Naive thymus-derived CD4-positive, alpha-beta T cell (primary cell): ENCODE measurements around the gene NOC4L. TPM values are rescaled to one million over a fixed set of nuclear protein-coding genes. Genes with fewer than 3 reads are reported as not detected.
A peak's percentile ranks its signal among the peaks of the same experiment; 100 is the strongest.

Source experiments
- ATAC-seq: fragments of 150-1000 bp; cut with Tn5 transposase; 2 replicates; pipeline ENCODE4 v1.10.0; 2021; ENCODE audit warnings: mild to moderate bottlenecking, moderate library complexity
- CTCF ChIA-PET: fragments of 350-600 bp; sonication (Branson Sonifier 250); formaldehyde crosslinking; loops from one replicate; lab custom pipeline; 2021; ENCODE audit warnings: antibody characterized with exemption; lab: Charles Lee
- POLR2A ChIA-PET: fragments of 350-600 bp; sonication (Branson Sonifier 250); formaldehyde crosslinking; loops from one replicate; lab custom pipeline; 2021; ENCODE audit warnings: antibody characterized with exemption, inconsistent platforms; lab: Charles Lee
- DNase-seq, 9 donors: peaks; one replicate each; pipeline versions ENCODE4 v3.0.0 to v3.0.0-alpha.2; 2020 to 2022; ENCODE audit warnings: mixed read lengths in 1 of 9
- H3K27ac ChIP-seq: one replicate; pipeline ENCODE4 v1.7.0; 2013; ENCODE audit warnings: mild to moderate bottlenecking, low read depth, low read length, moderate library complexity
- H3K27me3 ChIP-seq, 2 donors: one replicate each; pipeline ENCODE4 v1.7.0; 2013; ENCODE audit warnings: low read length in 2 of 2, mild to moderate bottlenecking in 2 of 2, moderate library complexity in 2 of 2; ENCODE audit not compliant: control insufficient read depth in 2 of 2, insufficient read depth in 2 of 2
- H3K36me3 ChIP-seq, 3 experiments: 1 replicate in 2 of 3; 2 replicates in 1 of 3; pipeline ENCODE4 v1.7.0; 2013; ENCODE audit warnings: low read length in 3 of 3, mild to moderate bottlenecking in 3 of 3, moderate library complexity in 1 of 3; ENCODE audit not compliant: insufficient read depth in 3 of 3, control insufficient read depth in 2 of 3
- H3K4me1 ChIP-seq, 2 donors: one replicate each; pipeline ENCODE4 v1.7.0; 2013; ENCODE audit warnings: low read length in 2 of 2, mild to moderate bottlenecking in 2 of 2, moderate library complexity in 1 of 2; ENCODE audit not compliant: control insufficient read depth in 2 of 2, insufficient read depth in 2 of 2
- H3K4me3 ChIP-seq: 2 replicates; pipeline ENCODE4 v1.7.0; 2013; ENCODE audit warnings: mild to moderate bottlenecking, low read length
- H3K9me3 ChIP-seq, 3 experiments: 1 replicate in 2 of 3; 2 replicates in 1 of 3; pipeline ENCODE4 v1.7.0; 2013; ENCODE audit warnings: low read length in 3 of 3; ENCODE audit not compliant: control insufficient read depth in 2 of 3
- H3K27ac Mint-ChIP-seq, 9 donors: one replicate each; pipeline ENCODE4 v1.8.0; 2020 to 2022; ENCODE audit warnings: mixed read lengths in 9 of 9, mild to moderate bottlenecking in 8 of 9, moderate library complexity in 5 of 9, inconsistent platforms in 2 of 9
- H3K27me3 Mint-ChIP-seq, 5 donors: one replicate each; pipeline ENCODE4 v1.8.0; 2021 to 2022; ENCODE audit warnings: mixed read lengths in 5 of 5, mild to moderate bottlenecking in 1 of 5
- H3K36me3 Mint-ChIP-seq, 5 donors: one replicate each; pipeline ENCODE4 v1.8.0; 2020 to 2022; ENCODE audit warnings: mixed read lengths in 5 of 5, mild to moderate bottlenecking in 3 of 5, inconsistent platforms in 1 of 5
- H3K4me1 Mint-ChIP-seq, 7 donors: one replicate each; pipeline ENCODE4 v1.8.0; 2020 to 2022; ENCODE audit warnings: mixed read lengths in 7 of 7, mild to moderate bottlenecking in 3 of 7, inconsistent platforms in 1 of 7
- H3K4me3 Mint-ChIP-seq, 10 donors: one replicate each; pipeline ENCODE4 v1.8.0; 2020 to 2022; ENCODE audit warnings: mild to moderate bottlenecking in 10 of 10, mixed read lengths in 10 of 10, moderate library complexity in 6 of 10, inconsistent platforms in 2 of 10
- H3K9me3 Mint-ChIP-seq, 11 donors: one replicate each; pipeline ENCODE4 v1.8.0; 2020 to 2022; ENCODE audit warnings: mixed read lengths in 11 of 11, mild to moderate bottlenecking in 4 of 11, inconsistent platforms in 1 of 11, moderate library complexity in 1 of 11
- intact Hi-C, 2 donors: fragments of 100-400 bp; cut with micrococcal nuclease; formaldehyde crosslinking; loops; one replicate each; pipeline ENCODE4 v1.15.1; 2023
- polyA plus RNA-seq, 2 donors: library from polyadenylated mRNA; unstranded; fragments of 300-500 nt; fragmentation: Illumina TruSeq; gene quantifications; one replicate each; pipeline ENCODE4 v1.2.3, GENCODE V29; 2021
- total RNA-seq, 6 experiments: library from RNA in 5 of 6; stranded (reverse) in 5 of 6; gene quantifications; 1 replicate in 5 of 6; 2 replicates in 1 of 6; pipeline ENCODE4 v1.2.3 and lab custom pipeline; 2021 to 2026

Gene NOC4L
- total and polyA plus RNA-seq, 7 experiments from 2014 or later = 16.9 to 29.0 (median 21.1) TPM

DNA sequence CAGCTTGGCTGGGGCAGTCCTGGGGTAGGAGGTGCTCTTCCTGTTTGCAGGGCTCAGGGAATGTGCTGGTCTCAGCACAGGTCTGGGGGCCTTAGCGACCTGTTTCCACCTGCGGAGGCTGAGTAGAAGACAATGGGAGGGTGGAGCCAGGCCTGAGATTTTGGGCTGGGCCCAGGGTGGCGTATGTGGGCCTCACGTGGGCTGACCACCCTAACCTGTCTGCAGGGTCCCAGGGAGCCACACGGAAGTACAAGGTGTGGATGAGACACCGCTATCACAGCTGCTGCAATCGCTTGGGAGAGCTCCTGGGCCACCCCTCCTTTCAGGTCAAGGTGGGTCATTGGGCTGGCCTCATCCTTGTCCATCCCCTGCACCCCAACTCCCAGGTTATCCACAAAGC lies 1.1 kb downstream of the NOC4L start:
- peak overlapping the region; percentile 74 to 97 (median 91) for H3K27ac Mint-ChIP-seq
- H3K9me3 ChIP-seq = no peaks in the 10 kb centered on the region
- CTCF ChIA-PET = interaction anchor here (0.7 to 1.3 kb wide), 2 partner anchors 9 to 17 kb away, joined by 3 to 4 read pairs; no protein-coding TSS in a partner anchor
- H3K9me3 Mint-ChIP-seq = peaks cover 0 to 4% (median 0%) of the 10 kb centered on the region in 11 donors
- intact Hi-C loops = loop anchor here (2.0 kb wide), 2 partner anchors 43 to 343 kb away; no protein-coding TSS in a partner anchor
- H3K36me3 Mint-ChIP-seq = peaks cover 0 to 6% (median 0%) of the 10 kb centered on the region in 5 donors
- DNase-seq = no peak
- peak overlapping the region; percentile 92 for H3K27ac ChIP-seq
- peak overlapping the region; percentile 80 for H3K4me3 ChIP-seq
- ATAC-seq = no peak
- H3K27me3 Mint-ChIP-seq = peaks cover 0 to 2% (median 0%) of the 10 kb centered on the region in 5 donors
- no peaks in the 10 kb centered on the region for H3K27me3 ChIP-seq
- H3K4me3 Mint-ChIP-seq = peak overlapping the region; percentile 85 to 97 (median 90)
- peaks cover 21 to 23% of the 10 kb centered on the region in 2 donors for H3K4me1 ChIP-seq
- POLR2A ChIA-PET = interaction anchor here (0.7 to 1.3 kb wide), 3 partner anchors 38 to 77 kb away, joined by 3 to 8 read pairs (median 4); no protein-coding TSS in a partner anchor
- H3K36me3 ChIP-seq = peaks cover 0 to 60% (median 13%) of the 10 kb centered on the region in 3 experiments
- peaks cover 21 to 38% (median 29%) of the 10 kb centered on the region in 7 donors for H3K4me1 Mint-ChIP-seq

DNA sequence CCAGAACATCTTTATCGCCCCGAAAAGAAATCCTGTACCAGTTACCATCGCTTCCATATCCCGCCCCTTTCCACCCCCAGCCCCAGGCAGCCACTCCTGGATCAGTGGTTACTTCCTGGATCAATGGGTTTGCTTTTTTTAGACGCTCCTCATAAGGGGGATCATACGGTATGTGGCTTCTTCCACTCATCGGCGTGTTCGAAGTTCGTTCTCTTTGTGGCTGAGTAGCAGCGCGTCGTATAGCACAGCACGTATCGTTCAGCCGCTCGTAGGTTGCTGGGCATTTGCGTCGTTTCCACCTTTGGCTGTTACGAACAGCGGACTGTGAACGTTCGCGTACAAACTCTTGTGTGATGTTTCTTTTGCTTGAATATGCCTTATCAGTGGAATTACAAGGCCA lies 1.8 kb downstream of the NOC4L start:
- intact Hi-C loops = no loop called here
- H3K9me3 ChIP-seq = no peaks in the 10 kb centered on the region
- DNase-seq (no peak), ATAC-seq (no peak)
- Mint-ChIP-seq H3K36me3 (peaks cover 0 to 6% (median 0%) of the 10 kb centered on the region in 5 donors), H3K9me3 (peaks cover 0 to 4% (median 0%) of the 10 kb centered on the region in 11 donors), H3K4me3 (peak overlapping the region; percentile 78 to 97 (median 90)), H3K27me3 (peaks cover 0 to 2% (median 0%) of the 10 kb centered on the region in 5 donors), H3K4me1 (peaks cover 21 to 38% (median 29%) of the 10 kb centered on the region in 7 donors), H3K27ac (peak overlapping the region; percentile 56 to 93 (median 90))
- H3K27ac ChIP-seq = no peak overlapping the region
- no peaks in the 10 kb centered on the region for H3K27me3 ChIP-seq
- peaks cover 0 to 57% (median 6%) of the 10 kb centered on the region in 3 experiments for H3K36me3 ChIP-seq
- peaks cover 21 to 23% of the 10 kb centered on the region in 2 donors for H3K4me1 ChIP-seq
- ChIA-PET CTCF (no interaction called here), POLR2A (interaction anchor here (1.2 kb wide), 1 partner anchor 76 kb away, joined by 3 read pairs; no protein-coding TSS in a partner anchor)
- no peak overlapping the region for H3K4me3 ChIP-seq

DNA sequence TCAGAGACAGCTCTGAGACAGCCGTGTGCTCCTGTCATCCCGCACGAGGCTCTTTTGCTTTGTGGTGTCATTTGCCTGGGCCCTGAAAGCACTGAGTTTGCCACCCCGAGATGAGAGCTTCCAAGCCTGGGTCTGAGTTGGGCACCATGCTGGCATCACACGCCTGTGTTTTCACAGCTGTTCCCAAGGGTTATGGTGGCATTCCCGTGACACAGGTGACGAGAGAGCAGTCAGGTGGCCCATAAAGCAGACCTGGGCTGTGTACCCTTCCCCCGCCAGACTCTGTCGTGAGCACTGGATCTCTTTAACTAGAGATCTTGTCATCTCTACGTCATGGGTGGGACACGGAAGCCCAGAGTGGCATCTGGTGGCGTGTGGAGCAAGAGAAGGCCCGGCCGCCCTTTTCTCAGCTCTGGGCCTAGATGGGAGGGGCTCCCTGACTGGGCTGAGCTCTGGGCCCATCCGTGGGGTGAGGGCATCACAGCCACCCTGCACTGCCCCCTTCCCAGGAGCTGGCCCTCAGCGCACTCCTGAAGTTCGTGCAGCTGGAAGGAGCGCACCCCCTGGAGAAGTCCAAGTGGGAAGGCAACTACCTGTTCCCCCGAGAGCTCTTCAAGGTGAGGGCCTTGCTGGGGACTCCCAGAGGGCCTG lies 2.6 kb downstream of the NOC4L start:
- CTCF ChIA-PET = interaction anchor here (0.6 kb wide), 1 partner anchor 14 kb away, joined by 3 read pairs; no protein-coding TSS in a partner anchor
- H3K4me1 ChIP-seq = peaks cover 21 to 23% of the 10 kb centered on the region in 2 donors
- Mint-ChIP-seq H3K4me3 (peak overlapping the region in 4 of 10 donors; percentile 17 to 90 (median 90)), H3K27me3 (peaks cover 0 to 2% (median 0%) of the 10 kb centered on the region in 5 donors), H3K4me1 (peaks cover 21 to 38% (median 29%) of the 10 kb centered on the region in 7 donors), H3K27ac (peak overlapping the region in 4 of 9 donors; percentile 12 to 90 (median 62)), H3K9me3 (peaks cover 0 to 4% (median 0%) of the 10 kb centered on the region in 11 donors), H3K36me3 (peaks cover 0 to 6% (median 0%) of the 10 kb centered on the region in 5 donors)
- H3K36me3 ChIP-seq = peaks cover 0 to 57% (median 0%) of the 10 kb centered on the region in 3 experiments
- H3K27me3 ChIP-seq = no peaks in the 10 kb centered on the region
- H3K4me3 ChIP-seq = no peak overlapping the region
- no peak for DNase-seq
- POLR2A ChIA-PET = no interaction called here
- ATAC-seq = no peak
- H3K27ac ChIP-seq = no peak overlapping the region
- intact Hi-C loops = no loop called here
- no peaks in the 10 kb centered on the region for H3K9me3 ChIP-seq

DNA sequence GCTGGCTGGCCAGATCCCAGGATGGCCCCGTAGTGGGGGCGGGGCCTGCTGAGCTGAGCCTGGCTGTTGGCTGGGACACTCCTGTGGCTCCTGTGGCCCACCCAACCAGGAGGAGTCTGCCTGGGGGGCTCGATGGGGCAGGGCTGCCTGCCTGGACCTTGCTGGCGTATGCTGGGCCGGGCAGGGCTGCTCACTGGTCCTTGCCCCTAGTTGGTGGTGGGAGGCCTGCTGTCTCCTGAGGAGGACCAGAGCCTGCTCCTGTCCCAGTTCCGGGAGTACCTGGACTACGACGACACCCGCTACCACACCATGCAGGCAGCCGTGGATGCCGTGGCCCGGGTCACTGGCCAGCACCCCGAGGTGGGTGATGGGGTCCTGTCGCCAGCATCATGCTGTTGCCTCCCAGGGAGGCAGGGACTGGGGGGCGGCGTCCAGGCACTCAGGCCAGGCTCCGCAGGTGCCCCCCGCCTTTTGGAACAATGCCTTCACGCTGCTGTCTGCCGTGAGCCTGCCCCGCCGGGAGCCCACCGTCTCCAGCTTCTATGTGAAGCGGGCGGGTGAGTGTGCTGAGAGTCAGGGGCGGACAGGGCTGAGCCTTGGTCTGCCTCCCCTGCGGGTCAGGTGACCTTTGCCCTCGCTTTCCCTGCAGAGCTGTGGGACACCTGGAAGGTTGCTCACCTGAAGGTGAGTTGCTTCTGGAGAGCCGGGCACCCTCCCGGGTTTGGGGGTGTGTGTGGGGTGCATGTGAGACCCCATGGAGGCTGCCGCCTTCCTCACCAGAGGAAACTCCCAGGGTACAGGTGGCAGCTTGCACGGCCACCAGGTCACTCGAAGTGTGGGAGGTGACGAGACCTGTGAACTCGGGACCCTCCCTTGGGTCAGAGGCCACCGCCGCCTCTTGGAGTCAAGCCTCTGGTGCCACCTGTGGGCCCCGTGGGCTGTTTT lies 3.4 kb downstream of the NOC4L start:
- peaks cover 0 to 57% (median 0%) of the 10 kb centered on the region in 3 experiments for H3K36me3 ChIP-seq
- H3K4me1 ChIP-seq = peaks cover 19% of the 10 kb centered on the region in 2 donors
- Mint-ChIP-seq H3K4me1 (peaks cover 21 to 31% (median 26%) of the 10 kb centered on the region in 7 donors), H3K4me3 (peak overlapping the region in 1 of 10 donors; percentile 25), H3K36me3 (peaks cover 0 to 6% (median 0%) of the 10 kb centered on the region in 5 donors), H3K27me3 (peaks cover 0 to 2% (median 0%) of the 10 kb centered on the region in 5 donors), H3K27ac (no peak overlapping the region), H3K9me3 (peaks cover 0 to 4% (median 0%) of the 10 kb centered on the region in 11 donors)
- POLR2A ChIA-PET = no interaction called here
- ATAC-seq = no peak
- intact Hi-C loops = no loop called here
- no peak overlapping the region for H3K27ac ChIP-seq
- CTCF ChIA-PET = interaction anchor here (0.6 kb wide), 1 partner anchor 13 kb away, joined by 3 read pairs; no protein-coding TSS in a partner anchor
- no peak for DNase-seq
- H3K9me3 ChIP-seq = no peaks in the 10 kb centered on the region
- no peaks in the 10 kb centered on the region for H3K27me3 ChIP-seq
- no peak overlapping the region for H3K4me3 ChIP-seq

DNA sequence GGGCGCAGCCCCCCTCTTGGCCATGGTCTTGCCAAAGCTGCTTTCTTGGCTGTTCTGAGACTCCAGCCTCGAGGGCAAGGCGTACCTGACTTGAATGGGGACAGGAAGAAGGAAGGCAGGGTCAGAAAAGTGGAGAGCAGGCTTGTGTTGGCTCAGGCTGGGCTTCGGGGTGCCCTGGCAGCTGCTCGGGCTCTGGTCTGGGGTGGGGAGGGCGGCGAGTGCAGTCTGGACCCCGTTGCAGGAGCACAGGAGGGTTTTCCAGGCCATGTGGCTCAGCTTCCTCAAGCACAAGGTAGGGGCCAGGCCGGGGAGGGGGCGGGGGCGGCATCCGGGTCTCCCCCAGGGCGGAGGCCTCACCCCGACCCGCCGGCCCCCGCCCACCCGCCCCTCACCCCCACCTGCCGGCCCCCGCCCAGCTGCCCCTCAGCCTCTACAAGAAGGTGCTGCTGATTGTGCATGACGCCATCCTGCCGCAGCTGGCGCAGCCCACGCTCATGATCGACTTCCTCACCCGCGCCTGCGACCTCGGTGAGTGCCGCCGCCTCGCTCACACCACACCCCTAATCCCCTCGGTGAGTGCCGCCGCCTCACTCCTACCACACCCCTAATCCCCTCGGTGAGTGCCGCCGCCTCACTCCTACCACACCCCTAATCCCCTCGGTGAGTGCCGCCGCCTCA lies 4.2 kb downstream of the NOC4L start:
- no peak overlapping the region for H3K4me3 ChIP-seq
- Mint-ChIP-seq H3K36me3 (peaks cover 0 to 5% (median 0%) of the 10 kb centered on the region in 5 donors), H3K4me1 (peaks cover 20 to 25% (median 21%) of the 10 kb centered on the region in 7 donors), H3K27me3 (peaks cover 0 to 2% (median 0%) of the 10 kb centered on the region in 5 donors), H3K27ac (no peak overlapping the region), H3K9me3 (peaks cover 0 to 4% (median 0%) of the 10 kb centered on the region in 11 donors), H3K4me3 (peak overlapping the region in 1 of 10 donors; percentile 25)
- H3K27ac ChIP-seq = no peak overlapping the region
- peak in 1 of 9 donors; percentile 16 for DNase-seq
- POLR2A ChIA-PET = no interaction called here
- no peaks in the 10 kb centered on the region for H3K9me3 ChIP-seq
- intact Hi-C loops = no loop called here
- CTCF ChIA-PET = no interaction called here
- no peaks in the 10 kb centered on the region for H3K27me3 ChIP-seq
- H3K36me3 ChIP-seq = peaks cover 0 to 61% (median 0%) of the 10 kb centered on the region in 3 experiments
- H3K4me1 ChIP-seq = peaks cover 11 to 12% of the 10 kb centered on the region in 2 donors
- ATAC-seq = no peak
